HT1080 (cell line): ENCODE results near the gene ZBTB16. TPM values are rescaled to one million over a fixed set of nuclear protein-coding genes. Genes with fewer than 3 reads are reported as not detected.

Experiments
- DNase-seq: peaks from one replicate; pipeline ENCODE4 v3.0.0-alpha.2; 2015; ENCODE audit warnings: low read depth
- polyA plus RNA-seq, 2 experiments: library from polyadenylated mRNA; depleted of rRNA; stranded (reverse); fragments of >200 nt; gene quantifications; 2 replicates each; pipeline ENCODE4 v1.2.3, GENCODE V29; 2015
- total RNA-seq: library from RNA; depleted of rRNA; stranded (reverse); fragments of >200 nt; shearing (Covaris generic); gene quantifications from 2 replicates; pipeline ENCODE4 v1.2.3, GENCODE V29; 2014; rRNA removed

The ZBTB16 gene
- not detected in 2 replicates for total RNA-seq
- polyA plus RNA-seq (2015; cell fraction: cytosol; rRNA removed): not detected in 2 replicates
- not detected in 2 replicates for polyA plus RNA-seq (2015; cell fraction: nucleus; rRNA removed)

GRCh38 chr11:114059278-114059983 lies at the start of gene ZBTB16:
TSS of gene ZBTB16 (plus strand) at chr11:114059711. CDS start at chr11:114063301, 3,590 bp downstream.
- DNase-seq: no peak

GRCh38 chr11:114010931-114011330 lies 48.6 kb upstream of the ZBTB16 start:
- DNase-seq: no peak

GRCh38 chr11:114011443-114011842 lies 48.1 kb upstream of the ZBTB16 start:
- no peak for DNase-seq

- no peak for DNase-seq
Measured at GRCh38 chr11:114015117-114015516, 44.4 kb upstream of the ZBTB16 start.

- DNase-seq: no peak
Measured at GRCh38 chr11:114016986-114017385, 42.5 kb upstream of the ZBTB16 start.

GRCh38 chr11:114017723-114018122 lies 41.8 kb upstream of the ZBTB16 start:
- DNase-seq: no peak

GRCh38 chr11:114019046-114019445 lies 40.5 kb upstream of the ZBTB16 start:
- DNase-seq: no peak

GRCh38 chr11:114019574-114019973 lies 39.9 kb upstream of the ZBTB16 start:
- DNase-seq: no peak

- no peak for DNase-seq
Measured at GRCh38 chr11:114025329-114025907, 34.1 kb upstream of the ZBTB16 start.

- DNase-seq: peak; percentile 17
Measured at GRCh38 chr11:114026355-114026754, 33.2 kb upstream of the ZBTB16 start.

- DNase-seq: no peak
Measured at GRCh38 chr11:114027391-114027790, 32.1 kb upstream of the ZBTB16 start.

- no peak for DNase-seq
Measured at GRCh38 chr11:114027926-114028325, 31.6 kb upstream of the ZBTB16 start.

- no peak for DNase-seq
Measured at GRCh38 chr11:114031246-114031966, 28.1 kb upstream of the ZBTB16 start.

- DNase-seq: no peak
Measured at GRCh38 chr11:114031967-114032320, 27.6 kb upstream of the ZBTB16 start.

- no peak for DNase-seq
Measured at GRCh38 chr11:114033066-114033465, 26.4 kb upstream of the ZBTB16 start.

- DNase-seq: no peak
Measured at GRCh38 chr11:114033572-114033971, 25.9 kb upstream of the ZBTB16 start.

GRCh38 chr11:114034956-114035355 lies 24.6 kb upstream of the ZBTB16 start:
- DNase-seq: no peak

GRCh38 chr11:114036147-114036811 lies 23.2 kb upstream of the ZBTB16 start:
- peak; percentile 39 for DNase-seq

GRCh38 chr11:114036958-114037357 lies 22.6 kb upstream of the ZBTB16 start:
- no peak for DNase-seq

- DNase-seq: no peak
Measured at GRCh38 chr11:114039551-114039950, 20.0 kb upstream of the ZBTB16 start.

GRCh38 chr11:114040706-114041211 lies 18.8 kb upstream of the ZBTB16 start:
- peak; percentile 49 for DNase-seq

- no peak for DNase-seq
Measured at GRCh38 chr11:114042234-114042633, 17.3 kb upstream of the ZBTB16 start.
